K562 (cell line): ENCODE data around the gene FAM89B.

Experiments
- CTCF ChIP-seq, 3 experiments: IDR thresholded peaks in 2 of 3; conservative IDR thresholded peaks in 1 of 3; 2 replicates each; pipeline ENCODE4 v1.5.1; 2011 to 2012; ENCODE audit warnings: low read length in 3 of 3, mild to moderate bottlenecking in 3 of 3, control low read depth in 2 of 3, improper control_type of control experiment in 1 of 3, inconsistent platforms in 1 of 3, low read depth in 1 of 3, mixed read lengths in 1 of 3, moderate library complexity in 1 of 3; ENCODE audit not compliant: insufficient read depth in 2 of 3
- PHF8 ChIP-seq: fragments of 200-600 bp; sonication (generic); IDR thresholded peaks from 2 replicates; pipeline ENCODE4 v1.6.1; 2012; ENCODE audit warnings: mixed run types, mild to moderate bottlenecking, inconsistent platforms, low read length, moderate library complexity, borderline replicate concordance
- PHTF2 ChIP-seq: fragments of 250-450 bp; sonication (Bioruptor Pico); IDR thresholded peaks from 2 replicates; pipeline ENCODE4 v1.5.0; 2021; ENCODE audit warnings: mild to moderate bottlenecking
- ZNF140 ChIP-seq: fragments of 250-450 bp; sonication (Bioruptor Pico); IDR thresholded peaks from 2 replicates; pipeline ENCODE4 v1.8.0; 2021; ENCODE audit warnings: moderate library complexity, mild to moderate bottlenecking, inconsistent platforms
- ZNF24 ChIP-seq: fragments of 450-650 bp; IDR thresholded peaks from 2 replicates; pipeline ENCODE4 v1.6.1; 2016
- ZNF3 ChIP-seq: fragments of 250-450 bp; sonication (Bioruptor Pico); IDR thresholded peaks from 2 replicates; pipeline ENCODE4 v1.5.0; 2021; ENCODE audit warnings: mild to moderate bottlenecking, moderate library complexity
- TF ChIP-seq, protein P1 (sequence below): sonication (generic); formaldehyde crosslinking; IDR thresholded peaks from 2 replicates; pipeline ENCODE4 v1.8.1; 2023; ENCODE audit warnings: mild to moderate bottlenecking, missing genetic modification reagents, moderate library complexity

DNA sequence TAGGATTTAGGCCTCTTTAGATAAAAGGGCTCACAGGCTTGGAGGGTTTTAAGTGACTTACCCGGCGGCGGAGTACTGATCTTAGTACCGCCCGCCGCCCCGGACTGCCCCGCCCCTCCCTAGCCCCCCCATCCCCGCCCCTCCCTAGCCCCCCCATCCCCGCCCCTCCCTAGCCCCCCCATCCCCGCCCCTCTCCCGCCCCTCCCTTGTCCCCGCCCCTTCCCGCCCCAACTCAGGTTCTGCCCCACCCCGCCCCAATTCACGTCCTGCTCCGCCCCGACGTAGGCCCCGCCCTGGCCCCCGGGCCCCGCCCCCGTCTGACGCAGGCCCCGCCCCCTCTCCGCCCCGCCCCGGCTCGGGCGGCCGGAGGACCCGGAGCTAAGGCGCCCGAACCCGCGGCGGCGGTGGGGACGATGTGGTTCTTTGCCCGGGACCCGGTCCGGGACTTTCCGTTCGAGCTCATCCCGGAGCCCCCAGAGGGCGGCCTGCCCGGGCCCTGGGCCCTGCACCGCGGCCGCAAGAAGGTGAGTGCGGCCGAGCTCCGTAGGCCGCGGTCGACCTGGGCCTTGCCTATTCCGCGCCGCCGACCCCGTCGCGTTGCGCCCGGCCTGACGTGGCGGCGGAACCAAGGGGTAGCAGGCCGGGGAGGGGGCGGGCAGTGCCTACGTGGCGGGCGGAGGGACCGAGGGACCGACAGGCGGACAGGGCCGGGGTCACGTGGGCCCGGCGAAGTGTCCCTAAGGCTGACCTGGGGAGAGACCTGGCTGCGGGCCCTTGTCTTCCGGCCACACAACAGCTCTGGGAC lies 47.4 kb upstream of the FAM89B start, which contains the start of gene SCYL1:
- TF ChIP-seq ZNF24 (no peak), PHF8 (peak; percentile 79; the same call in 1 of the 2 replicates), CTCF (IDR thresholded peaks at IDR 0.05 in 2 of 3, conservative IDR thresholded peaks at IDR 0.05 in 1 of 3; ENCODE audit: insufficient read depth in 2 of 3, low read depth in 1 of 3, low read length in 3 of 3) (no peak), PHTF2 (CRISPR knock-in tag) (no peak), ZNF140 (CRISPR knock-in tag) (no peak), ZNF3 (CRISPR knock-in tag) (no peak)
- TF ChIP-seq, protein P1, sequence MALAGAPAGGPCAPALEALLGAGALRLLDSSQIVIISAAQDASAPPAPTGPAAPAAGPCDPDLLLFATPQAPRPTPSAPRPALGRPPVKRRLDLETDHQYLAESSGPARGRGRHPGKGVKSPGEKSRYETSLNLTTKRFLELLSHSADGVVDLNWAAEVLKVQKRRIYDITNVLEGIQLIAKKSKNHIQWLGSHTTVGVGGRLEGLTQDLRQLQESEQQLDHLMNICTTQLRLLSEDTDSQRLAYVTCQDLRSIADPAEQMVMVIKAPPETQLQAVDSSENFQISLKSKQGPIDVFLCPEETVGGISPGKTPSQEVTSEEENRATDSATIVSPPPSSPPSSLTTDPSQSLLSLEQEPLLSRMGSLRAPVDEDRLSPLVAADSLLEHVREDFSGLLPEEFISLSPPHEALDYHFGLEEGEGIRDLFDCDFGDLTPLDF (CRISPR knock-in tag), result no peak
